Endothelial cell of umbilical vein (primary cell): ENCODE data around the gene PRKAR2B.

ENCODE experiments used
- CTCF ChIP-seq, 2 donors: IDR thresholded peaks; 1 replicate in 1 of 2; 2 replicates in 1 of 2; pipeline ENCODE4 v1.5.1; 2011; ENCODE audit warnings: low read length in 2 of 2, mild to moderate bottlenecking in 2 of 2, moderate library complexity in 2 of 2, control low read depth in 1 of 2, inconsistent platforms in 1 of 2, low read depth in 1 of 2; ENCODE audit not compliant: insufficient read depth in 1 of 2; ENCODE audit errors: extremely low read depth in 1 of 2
- EZH2 ChIP-seq: IDR thresholded peaks from 2 replicates; pipeline ENCODE4 v1.6.1; 2012; ENCODE audit warnings: borderline replicate concordance, low read depth, mild to moderate bottlenecking, moderate library complexity, low read length, inconsistent platforms; ENCODE audit not compliant: severe bottlenecking
- FOS ChIP-seq: IDR thresholded peaks from 2 replicates; pipeline ENCODE4 v1.6.1; 2011; ENCODE audit warnings: mild to moderate bottlenecking, low read length, moderate library complexity, borderline replicate concordance; ENCODE audit not compliant: insufficient read depth
- JUN ChIP-seq: IDR thresholded peaks from 2 replicates; pipeline ENCODE4 v1.6.1; 2011; ENCODE audit warnings: borderline replicate concordance, low read depth; ENCODE audit not compliant: insufficient read length, insufficient read depth
- MAX ChIP-seq: IDR thresholded peaks from 2 replicates; pipeline ENCODE4 v1.6.1; 2011; ENCODE audit not compliant: insufficient read depth, insufficient read length
- MYC ChIP-seq: IDR thresholded peaks from one replicate; pipeline ENCODE4 v1.6.1; 2011; ENCODE audit warnings: mild to moderate bottlenecking, low read depth, low read length
- POLR2A ChIP-seq: IDR thresholded peaks from 2 replicates; pipeline ENCODE4 v1.6.1; 2012; ENCODE audit warnings: low read depth, mild to moderate bottlenecking, control low read depth, low read length
- POLR2AphosphoS5 ChIP-seq: IDR thresholded peaks from 2 replicates; pipeline ENCODE4 v1.6.1; 2012; ENCODE audit warnings: low read depth, mild to moderate bottlenecking, control low read depth, low read length, moderate library complexity; ENCODE audit not compliant: insufficient read depth

- no peak for TF ChIP-seq POLR2AphosphoS5
- TF ChIP-seq CTCF (IDR thresholded peaks at IDR 0.05; ENCODE audit: extremely low read depth in 1 of 2, insufficient read depth in 1 of 2, low read depth in 1 of 2, low read length in 2 of 2) = no peak
- no peak for TF ChIP-seq EZH2
- no peak for TF ChIP-seq POLR2A
- no peak for TF ChIP-seq MAX
- no peak for TF ChIP-seq JUN
- TF ChIP-seq MYC = no peak
- TF ChIP-seq FOS = no peak
Measured at GRCh38 chr7:107115762-107116540, 71.4 kb downstream of the PRKAR2B start.
